DND-41 (cell line): ENCODE results near the gene PRTN3.

ENCODE experiments used
- EZH2 ChIP-seq: IDR thresholded peaks from 3 replicates; pipeline ENCODE4 v1.6.1; 2012; ENCODE audit warnings: borderline replicate concordance, low read depth, mild to moderate bottlenecking, moderate library complexity, low read length, inconsistent platforms; ENCODE audit not compliant: severe bottlenecking
- TF ChIP-seq, protein P1 (sequence below): IDR thresholded peaks from 2 replicates; pipeline ENCODE4 v1.5.1; 2012; ENCODE audit warnings: borderline replicate concordance, low read length, moderate library complexity, mild to moderate bottlenecking; ENCODE audit not compliant: poor library complexity, severe bottlenecking; ENCODE audit errors: extremely low read depth

DNA sequence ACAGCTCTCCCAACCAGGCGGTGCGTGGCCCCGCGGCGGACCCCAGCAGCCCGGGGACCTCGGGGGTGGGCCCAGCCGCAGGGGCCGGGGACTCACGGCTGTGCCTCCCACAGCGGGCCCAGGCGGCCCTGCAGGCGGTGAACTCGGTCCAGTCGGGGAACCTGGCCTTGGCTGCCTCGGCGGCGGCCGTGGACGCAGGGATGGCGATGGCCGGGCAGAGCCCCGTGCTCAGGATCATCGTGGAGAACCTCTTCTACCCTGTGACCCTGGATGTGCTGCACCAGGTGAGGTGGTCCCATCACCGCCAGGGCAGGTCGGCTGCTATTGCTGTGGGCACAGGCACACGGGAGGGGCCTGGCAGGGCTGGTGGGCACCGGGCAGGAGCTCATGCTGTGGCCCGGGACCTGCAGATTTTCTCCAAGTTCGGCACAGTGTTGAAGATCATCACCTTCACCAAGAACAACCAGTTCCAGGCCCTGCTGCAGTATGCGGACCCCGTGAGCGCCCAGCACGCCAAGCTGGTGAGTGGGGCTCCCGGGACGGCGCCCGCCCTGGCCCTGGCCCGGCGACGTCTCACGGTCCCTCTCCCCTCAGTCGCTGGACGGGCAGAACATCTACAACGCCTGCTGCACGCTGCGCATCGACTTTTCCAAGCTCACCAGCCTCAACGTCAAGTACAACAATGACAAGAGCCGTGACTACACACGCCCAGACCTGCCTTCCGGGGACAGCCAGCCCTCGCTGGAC lies 36.2 kb upstream of the PRTN3 start:
- TF ChIP-seq, protein P1, sequence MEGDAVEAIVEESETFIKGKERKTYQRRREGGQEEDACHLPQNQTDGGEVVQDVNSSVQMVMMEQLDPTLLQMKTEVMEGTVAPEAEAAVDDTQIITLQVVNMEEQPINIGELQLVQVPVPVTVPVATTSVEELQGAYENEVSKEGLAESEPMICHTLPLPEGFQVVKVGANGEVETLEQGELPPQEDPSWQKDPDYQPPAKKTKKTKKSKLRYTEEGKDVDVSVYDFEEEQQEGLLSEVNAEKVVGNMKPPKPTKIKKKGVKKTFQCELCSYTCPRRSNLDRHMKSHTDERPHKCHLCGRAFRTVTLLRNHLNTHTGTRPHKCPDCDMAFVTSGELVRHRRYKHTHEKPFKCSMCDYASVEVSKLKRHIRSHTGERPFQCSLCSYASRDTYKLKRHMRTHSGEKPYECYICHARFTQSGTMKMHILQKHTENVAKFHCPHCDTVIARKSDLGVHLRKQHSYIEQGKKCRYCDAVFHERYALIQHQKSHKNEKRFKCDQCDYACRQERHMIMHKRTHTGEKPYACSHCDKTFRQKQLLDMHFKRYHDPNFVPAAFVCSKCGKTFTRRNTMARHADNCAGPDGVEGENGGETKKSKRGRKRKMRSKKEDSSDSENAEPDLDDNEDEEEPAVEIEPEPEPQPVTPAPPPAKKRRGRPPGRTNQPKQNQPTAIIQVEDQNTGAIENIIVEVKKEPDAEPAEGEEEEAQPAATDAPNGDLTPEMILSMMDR: no peak
- TF ChIP-seq EZH2: no peak
